ENCODE measurements around the gene ST3GAL2. TPM values are rescaled to one million over a fixed set of nuclear protein-coding genes. Genes with fewer than 3 reads are reported as not detected.
A peak's percentile ranks its signal among the peaks of the same experiment; 100 is the strongest.

ST3GAL2 gene
- total and polyA plus RNA-seq, 9 of the 15 experiments (the other 6 are each of a cell fraction or from before 2014, with no cell fraction given): 1.5 to 108 (median 34.3) TPM

- TF ChIP-seq IRF1 (CRISPR knock-in tag; IDR thresholded peaks at IDR 0.05; ENCODE audit: borderline replicate concordance) (no peak), CEBPG (CRISPR knock-in tag; IDR thresholded peaks at IDR 0.05) (no peak), CEBPG (tag; conservative IDR thresholded peaks at IDR 0.05 in 1 of 2, IDR thresholded peaks at IDR 0.05 in 1 of 2) (no peak), ATF6 (CRISPR knock-in tag; IDR thresholded peaks at IDR 0.05) (no peak), ZNF695 (CRISPR knock-in tag; IDR thresholded peaks at IDR 0.05) (no peak), THAP7 (CRISPR knock-in tag; IDR thresholded peaks at IDR 0.05) (0 out of 2 replicates have a peak, but pooled peaks have one; percentile 9), ZMIZ1 (IDR thresholded peaks at IDR 0.05; ENCODE audit: low read depth in 2 of 2, low read length in 2 of 2) (no peak), RBFOX2 (IDR thresholded peaks at IDR 0.05; ENCODE audit: low read depth, low read length) (0 out of 2 replicates have a peak, but pooled peaks have one; percentile 7), POLR2G (IDR thresholded peaks at IDR 0.05; ENCODE audit: low read depth, low read length) (no peak), ZKSCAN8 (CRISPR knock-in tag; IDR thresholded peaks at IDR 0.05) (no peak), XRCC4 (IDR thresholded peaks at IDR 0.05; ENCODE audit: extremely low read depth, insufficient read depth, insufficient read length) (no peak), POLR3G (IDR thresholded peaks at IDR 0.05; ENCODE audit: extremely low read depth, insufficient read length, insufficient replicate concordance) (no peak), GATAD2A (IDR thresholded peaks at IDR 0.05) (no peak), CHD1 (IDR thresholded peaks at IDR 0.05; ENCODE audit: low read length) (peak; percentile 13), NRF1 (conservative IDR thresholded peaks at IDR 0.05 in 1 of 2, IDR thresholded peaks at IDR 0.05 in 1 of 2) (0 out of 4 replicates have a peak, but pooled peaks of 1 of the 2 experiments have one; percentile 10), GATA2 (CRISPR knock-in tag; IDR thresholded peaks at IDR 0.05) (no peak), CREB1 (IDR thresholded peaks at IDR 0.05) (no peak), CREB1 (CRISPR knock-in tag; IDR thresholded peaks at IDR 0.05) (no peak)
Observed at GRCh38 chr16:70437582-70438557, 1.0 kb downstream of the ST3GAL2 start (continued).

Data from K562 (cell line).